IMR-90 (cell line): ENCODE measurements around the gene KLHL2. TPM values are rescaled to one million over a fixed set of nuclear protein-coding genes. Genes with fewer than 3 reads are reported as not detected.

Experiments used
- ATAC-seq: fragments of 200-7000 bp; cut with Tn5 transposase; 2 replicates; pipeline ENCODE4 v1.9.1; 2020; ENCODE audit warnings: low read depth, mild to moderate bottlenecking, moderate library complexity
- BruUV-seq: library from RNA; stranded (reverse); fragments of 400-500 nt; replicated peaks from 2 replicates; lab custom pipeline; 2021; lab: Mats Ljungman, UMichigan
- CTCF ChIA-PET: fragments of 300-600 bp; formaldehyde crosslinking; extraction: SDS; loops from one replicate; lab custom pipeline; 2021; ENCODE audit warnings: antibody characterized with exemption; lab: Yijun Ruan, JAX
- POLR2A ChIA-PET: fragments of 300-600 bp; sonication (Branson Sonifier 250); formaldehyde crosslinking; loops from one replicate; lab custom pipeline; 2022; ENCODE audit warnings: antibody characterized with exemption; ENCODE audit not compliant: unreplicated experiment; lab: Charles Lee
- DNase-seq: peaks from one replicate; pipeline ENCODE4 v3.0.0; 2013
- H2AFZ ChIP-seq: replicated peaks from 2 replicates; pipeline ENCODE3; 2013; ENCODE audit warnings: low read length, mild to moderate bottlenecking; ENCODE audit not compliant: poor library complexity
- H2AK5ac ChIP-seq: 2 replicates; pipeline ENCODE4 v1.6.1; 2013; ENCODE audit warnings: low read depth, low read length, inconsistent platforms
- H2AK9ac ChIP-seq: replicated peaks from 2 replicates; pipeline ENCODE3; 2013; ENCODE audit warnings: mild to moderate bottlenecking, low read depth, low read length, moderate library complexity; ENCODE audit not compliant: poor library complexity
- H2BK120ac ChIP-seq: 2 replicates; pipeline ENCODE4 v1.6.1; 2013; ENCODE audit warnings: low read depth, low read length, inconsistent platforms
- H2BK15ac ChIP-seq: 3 replicates; pipeline ENCODE4 v1.6.1; 2013; ENCODE audit warnings: low read depth, low read length, inconsistent platforms
- H2BK20ac ChIP-seq: 2 replicates; pipeline ENCODE4 v1.6.1; 2013; ENCODE audit warnings: low read depth, mild to moderate bottlenecking, inconsistent platforms, low read length, moderate library complexity
- H2BK5ac ChIP-seq: 2 replicates; pipeline ENCODE4 v1.6.1; 2013; ENCODE audit warnings: mild to moderate bottlenecking, low read depth, low read length, inconsistent platforms; ENCODE audit not compliant: poor library complexity, severe bottlenecking
- H3K14ac ChIP-seq: replicated peaks from 2 replicates; pipeline ENCODE4 v1.6.1; 2013; ENCODE audit warnings: low read depth, low read length, inconsistent platforms
- H3K18ac ChIP-seq: 2 replicates; pipeline ENCODE4 v1.6.1; 2013; ENCODE audit warnings: low read depth, low read length, control low read depth
- H3K23ac ChIP-seq: 2 replicates; pipeline ENCODE4 v1.6.1; 2013; ENCODE audit warnings: low read depth, low read length, inconsistent platforms
- H3K27ac ChIP-seq: 2 replicates; pipeline ENCODE4 v1.5.1; 2013; ENCODE audit warnings: mild to moderate bottlenecking, control low read depth, low read length; ENCODE audit not compliant: insufficient read depth
- H3K27me3 ChIP-seq: 2 replicates; pipeline ENCODE4 v1.6.1; 2013; ENCODE audit warnings: low read length; ENCODE audit not compliant: control insufficient read depth, insufficient read depth
- H3K36me3 ChIP-seq: 2 replicates; pipeline ENCODE4 v1.6.1; 2013; ENCODE audit warnings: low read length, mixed read lengths; ENCODE audit not compliant: control insufficient read depth, insufficient read depth
- H3K4ac ChIP-seq: 2 replicates; pipeline ENCODE4 v1.6.1; 2013; ENCODE audit warnings: low read depth, low read length, inconsistent platforms
- H3K4me1 ChIP-seq: 2 replicates; pipeline ENCODE4 v1.6.1; 2013; ENCODE audit warnings: low read length, mixed read lengths; ENCODE audit not compliant: control insufficient read depth, insufficient read depth
- H3K4me2 ChIP-seq: 2 replicates; pipeline ENCODE4 v1.6.1; 2013; ENCODE audit warnings: low read depth, mild to moderate bottlenecking, control low read depth, low read length, moderate library complexity
- H3K4me3 ChIP-seq: 2 replicates; pipeline ENCODE4 v1.5.1; 2013; ENCODE audit warnings: low read depth, mild to moderate bottlenecking, control low read depth, low read length, moderate library complexity; ENCODE audit not compliant: insufficient read depth
- H3K56ac ChIP-seq: 2 replicates; pipeline ENCODE4 v1.6.1; 2013; ENCODE audit warnings: low read length, inconsistent platforms; ENCODE audit not compliant: insufficient read depth; ENCODE audit errors: extremely low read depth
- H3K79me1 ChIP-seq, 2 experiments: 2 replicates each; pipeline ENCODE4 v1.6.1; 2013; ENCODE audit warnings: low read length in 2 of 2, inconsistent platforms in 1 of 2, low read depth in 1 of 2
- H3K9ac ChIP-seq: 2 replicates; pipeline ENCODE4 v1.6.1; 2013; ENCODE audit warnings: low read depth, low read length, control low read depth
- H3K9me1 ChIP-seq: 2 replicates; pipeline ENCODE4 v1.6.1; 2013; ENCODE audit warnings: low read length, inconsistent platforms; ENCODE audit not compliant: insufficient read depth
- H3K9me3 ChIP-seq: 2 replicates; pipeline ENCODE4 v1.6.1; 2013; ENCODE audit warnings: low read length; ENCODE audit not compliant: control insufficient read depth, insufficient read depth
- H4K20me1 ChIP-seq: 2 replicates; pipeline ENCODE4 v1.6.1; 2013; ENCODE audit warnings: low read length, inconsistent platforms; ENCODE audit not compliant: insufficient read depth
- H4K5ac ChIP-seq: 2 replicates; pipeline ENCODE4 v1.6.1; 2013; ENCODE audit warnings: mild to moderate bottlenecking, low read depth, low read length, control low read depth
- H4K8ac ChIP-seq, 2 experiments: 2 replicates each; pipeline ENCODE4 v1.6.1; 2013; ENCODE audit warnings: low read depth in 2 of 2, low read length in 2 of 2, control low read depth in 1 of 2, inconsistent platforms in 1 of 2
- H4K91ac ChIP-seq: 2 replicates; pipeline ENCODE4 v1.6.1; 2013; ENCODE audit warnings: low read depth, low read length, inconsistent platforms; ENCODE audit not compliant: insufficient read depth
- CEBPB ChIP-seq: IDR thresholded peaks from 2 replicates; pipeline ENCODE4 v1.6.1; 2012; ENCODE audit warnings: low read depth, low read length, improper control_type of control experiment
- CHD1 ChIP-seq: IDR thresholded peaks from 2 replicates; pipeline ENCODE4 v1.6.1; 2012; ENCODE audit warnings: low read depth, low read length, improper control_type of control experiment
- FOS ChIP-seq: fragments of 150-350 bp; IDR thresholded peaks from 2 replicates; pipeline ENCODE4 v1.6.1; 2016; ENCODE audit warnings: low read depth, low read length
- MAZ ChIP-seq: IDR thresholded peaks from 2 replicates; pipeline ENCODE4 v1.6.1; 2012; ENCODE audit warnings: low read depth, mild to moderate bottlenecking, low read length, improper control_type of control experiment, moderate library complexity, borderline replicate concordance
- MXI1 ChIP-seq: IDR thresholded peaks from 2 replicates; pipeline ENCODE4 v1.6.1; 2012; ENCODE audit warnings: low read depth, mild to moderate bottlenecking, low read length, moderate library complexity, borderline replicate concordance
- NFE2L2 ChIP-seq: fragments of 150-350 bp; IDR thresholded peaks from 2 replicates; pipeline ENCODE4 v1.6.1; 2016; ENCODE audit warnings: low read depth, mild to moderate bottlenecking, low read length
- RAD21 ChIP-seq: IDR thresholded peaks from 2 replicates; pipeline ENCODE4 v1.6.1; 2012; ENCODE audit warnings: low read length, improper control_type of control experiment
- RCOR1 ChIP-seq: IDR thresholded peaks from 2 replicates; pipeline ENCODE4 v1.6.1; 2012; ENCODE audit warnings: mild to moderate bottlenecking, low read length, improper control_type of control experiment; ENCODE audit not compliant: insufficient replicate concordance
- RFX5 ChIP-seq: IDR thresholded peaks from 2 replicates; pipeline ENCODE4 v1.8.0; 2012; ENCODE audit warnings: low read depth, mild to moderate bottlenecking, low read length, moderate library complexity
- WGBS, 2 experiments: methylation state at CpG; one replicate each; pipeline versions ENCODE4 v1.1.5 to v1.1.7; 2013; ENCODE audit warnings: missing lambda C conversion rate in 2 of 2; ENCODE audit not compliant: insufficient read length in 1 of 2; ENCODE audit errors: extremely low coverage in 2 of 2; 5-methylcytosine and 5-hydroxymethylcytosine counted together
- dilution Hi-C: fragments of 300-500 bp; cut with HindIII; formaldehyde crosslinking; loops from one replicate; pipeline ENCODE4 v1.14.3; 2018; ENCODE audit warnings: low sequenced_read_pairs; ENCODE audit not compliant: unreplicated experiment
- in situ Hi-C: fragments of 300-500 bp; cut with MboI; formaldehyde crosslinking; loops from 3 replicates; pipeline ENCODE4 v1.14.3; 2019; ENCODE audit warnings: low sequenced_read_pairs, inconsistent platforms, mixed read lengths
- intact Hi-C: fragments of 100-400 bp; cut with micrococcal nuclease; formaldehyde crosslinking; loops from 2 replicates; pipeline ENCODE4 v1.10.0; 2022
- polyA plus RNA-seq, 3 experiments: library from polyadenylated mRNA; depleted of rRNA; stranded (reverse); fragments of >200 nt; gene quantifications; 2 replicates each; pipeline ENCODE4 v1.2.3, GENCODE V29; 2012; ENCODE audit warnings: low replicate concordance in 1 of 3
- total RNA-seq: library from RNA; depleted of rRNA; stranded (reverse); fragments of >200 nt; gene quantifications from 2 replicates; pipeline ENCODE4 v1.2.3, GENCODE V29; 2012
- TF ChIP-seq, protein P1 (sequence below): fragments of 150-350 bp; IDR thresholded peaks from 2 replicates; pipeline ENCODE4 v1.6.1; 2017; ENCODE audit warnings: mild to moderate bottlenecking, antibody characterized with exemption, low read length, low read depth
- TF ChIP-seq, protein P2 (sequence below): fragments of 150-350 bp; IDR thresholded peaks from 2 replicates; pipeline ENCODE4 v1.6.1; 2016; ENCODE audit warnings: low read depth, mild to moderate bottlenecking, low read length, moderate library complexity, borderline replicate concordance

Gene KLHL2
- total and polyA plus RNA-seq, 2 of the 4 experiments (the other 2 are of a cell fraction), result 11.0 to 12.4 TPM

DNA sequence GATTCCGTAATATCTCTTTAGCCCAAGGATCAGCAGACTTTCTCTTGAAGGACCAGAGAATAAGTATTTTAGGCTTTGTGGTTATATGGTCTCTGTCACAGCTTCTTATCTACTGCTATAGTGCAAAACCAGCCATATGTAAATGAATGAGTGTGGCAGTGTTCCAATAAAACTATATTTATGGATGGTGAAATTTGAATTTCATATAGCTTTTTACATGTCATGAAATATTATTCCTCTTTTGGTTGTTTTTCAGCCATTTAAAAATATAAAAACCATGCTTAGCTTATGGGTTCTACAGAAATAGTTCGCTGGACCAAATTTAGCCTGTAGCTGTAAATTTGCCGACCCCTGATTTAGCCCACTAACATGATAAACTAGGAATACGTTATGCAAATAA is 102.1 kb downstream of the KLHL2 start:
- Histone ChIP-seq H4K8ac (no peak overlapping the region), H3K14ac (no peak overlapping the region), H3K27me3 (no peaks in the 10 kb centered on the region), H4K91ac (no peak overlapping the region), H2BK5ac (no peak overlapping the region), H2BK20ac (no peak overlapping the region), H3K27ac (no peak overlapping the region), H3K4me1 (no peaks in the 10 kb centered on the region), H3K9ac (no peak overlapping the region), H4K20me1 (no peaks in the 10 kb centered on the region), H3K79me1 (peaks cover 0 to 5% of the 10 kb centered on the region in 2 experiments; a peak in 1 of 4 replicates), H2BK120ac (no peak overlapping the region), H3K4me3 (no peak overlapping the region), H3K18ac (no peak overlapping the region), H3K23ac (no peak overlapping the region), H2AFZ (no peak overlapping the region), H3K56ac (no peak overlapping the region), H2BK15ac (no peak overlapping the region), H3K9me3 (no peaks in the 10 kb centered on the region), H2AK9ac (no peak overlapping the region), H3K9me1 (no peaks in the 10 kb centered on the region), H3K36me3 (peaks cover 2% of the 10 kb centered on the region; the same call in 1 of the 2 replicates), H2AK5ac (no peak overlapping the region), H3K4ac (no peak overlapping the region), H4K5ac (no peak overlapping the region), H3K4me2 (no peak overlapping the region)
- no peak for ATAC-seq
- BruUV-seq, result no TSS peak
- in situ Hi-C loops (no loop called here), intact Hi-C loops (no loop called here), dilution Hi-C loops (no loop called here)
- WGBS, 2 experiments, result 100% methylated on average over 1 of the region's 4 CpGs; no CpG with 5 or more reads in 1 of the 2 experiments
- TF ChIP-seq, protein P1, sequence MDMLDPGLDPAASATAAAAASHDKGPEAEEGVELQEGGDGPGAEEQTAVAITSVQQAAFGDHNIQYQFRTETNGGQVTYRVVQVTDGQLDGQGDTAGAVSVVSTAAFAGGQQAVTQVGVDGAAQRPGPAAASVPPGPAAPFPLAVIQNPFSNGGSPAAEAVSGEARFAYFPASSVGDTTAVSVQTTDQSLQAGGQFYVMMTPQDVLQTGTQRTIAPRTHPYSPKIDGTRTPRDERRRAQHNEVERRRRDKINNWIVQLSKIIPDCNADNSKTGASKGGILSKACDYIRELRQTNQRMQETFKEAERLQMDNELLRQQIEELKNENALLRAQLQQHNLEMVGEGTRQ, result no peak
- TF ChIP-seq RFX5, result no peak
- no peak for TF ChIP-seq RAD21
- TF ChIP-seq MAZ, result no peak
- TF ChIP-seq CHD1, result no peak
- no peak for TF ChIP-seq FOS
- TF ChIP-seq CEBPB, result no peak
- TF ChIP-seq NFE2L2, result no peak
- TF ChIP-seq RCOR1, result no peak
- TF ChIP-seq MXI1, result no peak
- TF ChIP-seq, protein P2, sequence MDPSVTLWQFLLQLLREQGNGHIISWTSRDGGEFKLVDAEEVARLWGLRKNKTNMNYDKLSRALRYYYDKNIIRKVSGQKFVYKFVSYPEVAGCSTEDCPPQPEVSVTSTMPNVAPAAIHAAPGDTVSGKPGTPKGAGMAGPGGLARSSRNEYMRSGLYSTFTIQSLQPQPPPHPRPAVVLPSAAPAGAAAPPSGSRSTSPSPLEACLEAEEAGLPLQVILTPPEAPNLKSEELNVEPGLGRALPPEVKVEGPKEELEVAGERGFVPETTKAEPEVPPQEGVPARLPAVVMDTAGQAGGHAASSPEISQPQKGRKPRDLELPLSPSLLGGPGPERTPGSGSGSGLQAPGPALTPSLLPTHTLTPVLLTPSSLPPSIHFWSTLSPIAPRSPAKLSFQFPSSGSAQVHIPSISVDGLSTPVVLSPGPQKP, result no peak
- CTCF ChIA-PET, result no interaction called here
- DNase-seq, result no peak
- POLR2A ChIA-PET, result no interaction called here
